A673 (cell line): Measurements from ENCODE around the gene FAM180A. TPM values are rescaled to one million over a fixed set of nuclear protein-coding genes. Genes with fewer than 3 reads are reported as not detected.

Experiments used
- BruUV-seq: library from RNA; stranded (reverse); fragments of 400-500 nt; replicated peaks from 2 replicates; lab custom pipeline; 2021; lab: Mats Ljungman, UMichigan
- CTCF ChIA-PET: fragments of 300-600 bp; sonication (Branson Sonifier 250); formaldehyde crosslinking; loops from one replicate; lab custom pipeline; 2022; ENCODE audit warnings: antibody characterized with exemption; lab: Charles Lee
- POLR2A ChIA-PET: fragments of 300-600 bp; sonication (Branson Sonifier 250); formaldehyde crosslinking; loops from one replicate; lab custom pipeline; 2022; ENCODE audit warnings: antibody characterized with exemption; ENCODE audit not compliant: low non-redundant PET; lab: Charles Lee
- DNase-seq: peaks from one replicate; pipeline ENCODE4 v3.0.0-alpha.2; 2015; ENCODE audit warnings: low spot score
- H3K27ac ChIP-seq: fragments of 200-600 bp; sonication (generic); 2 replicates; pipeline ENCODE4 v1.5.1; 2016; ENCODE audit warnings: mixed run types, low read depth, mild to moderate bottlenecking, mixed read lengths, antibody characterized with exemption, low read length; ENCODE audit not compliant: poor library complexity, severe bottlenecking
- H3K27me3 ChIP-seq: fragments of 200-600 bp; sonication (generic); replicated peaks from 2 replicates; pipeline ENCODE4 v1.6.1; 2017; ENCODE audit warnings: mixed run types, low read depth, mild to moderate bottlenecking, mixed read lengths, antibody characterized with exemption, low read length; ENCODE audit not compliant: insufficient read depth, poor library complexity
- H3K36me3 ChIP-seq: fragments of 200-600 bp; sonication (generic); 2 replicates; pipeline ENCODE4 v1.6.1; 2016; ENCODE audit warnings: mixed run types, mild to moderate bottlenecking, mixed read lengths, antibody characterized with exemption, low read length; ENCODE audit not compliant: insufficient read depth, poor library complexity, severe bottlenecking
- H3K4me1 ChIP-seq: fragments of 200-600 bp; sonication (generic); 2 replicates; pipeline ENCODE4 v1.6.1; 2017; ENCODE audit warnings: mixed run types, mild to moderate bottlenecking, mixed read lengths, antibody characterized with exemption, low read length; ENCODE audit not compliant: insufficient read depth, poor library complexity, severe bottlenecking
- H3K4me3 ChIP-seq: fragments of 200-600 bp; sonication (generic); 2 replicates; pipeline ENCODE4 v1.5.1; 2016; ENCODE audit warnings: low read depth, mixed run types, mild to moderate bottlenecking, mixed read lengths, low read length; ENCODE audit not compliant: poor library complexity, severe bottlenecking
- H3K9me3 ChIP-seq: fragments of 200-600 bp; sonication (generic); 2 replicates; pipeline ENCODE4 v1.6.1; 2016; ENCODE audit warnings: mixed run types, low read depth, mild to moderate bottlenecking, mixed read lengths, antibody characterized with exemption, low read length; ENCODE audit not compliant: poor library complexity, severe bottlenecking
- EZH2 ChIP-seq: fragments of 200-600 bp; sonication (generic); IDR thresholded peaks from 2 replicates; pipeline ENCODE4 v1.6.1; 2017; ENCODE audit warnings: borderline replicate concordance, low read depth, mild to moderate bottlenecking, mixed read lengths, antibody characterized with exemption, low read length; ENCODE audit not compliant: poor library complexity, severe bottlenecking
- intact Hi-C: fragments of 100-400 bp; cut with micrococcal nuclease; formaldehyde crosslinking; loops from one replicate; pipeline ENCODE4 v1.10.0; 2022; ENCODE audit not compliant: unreplicated experiment
- total RNA-seq: library from RNA; stranded (reverse); gene quantifications from 2 replicates; pipeline ENCODE4 v1.2.3, GENCODE V29; 2021
- TF ChIP-seq, protein P1 (sequence below): fragments of 300-800, 200-600 bp; sonication (generic); conservative IDR thresholded peaks from 2 replicates; pipeline ENCODE4 v1.5.1; 2017; ENCODE audit warnings: low read depth, mild to moderate bottlenecking, antibody characterized with exemption, low read length, moderate library complexity, mixed read lengths

FAM180A gene
- total RNA-seq, 1 experiment from 2014 or later, result not detected

DNA sequence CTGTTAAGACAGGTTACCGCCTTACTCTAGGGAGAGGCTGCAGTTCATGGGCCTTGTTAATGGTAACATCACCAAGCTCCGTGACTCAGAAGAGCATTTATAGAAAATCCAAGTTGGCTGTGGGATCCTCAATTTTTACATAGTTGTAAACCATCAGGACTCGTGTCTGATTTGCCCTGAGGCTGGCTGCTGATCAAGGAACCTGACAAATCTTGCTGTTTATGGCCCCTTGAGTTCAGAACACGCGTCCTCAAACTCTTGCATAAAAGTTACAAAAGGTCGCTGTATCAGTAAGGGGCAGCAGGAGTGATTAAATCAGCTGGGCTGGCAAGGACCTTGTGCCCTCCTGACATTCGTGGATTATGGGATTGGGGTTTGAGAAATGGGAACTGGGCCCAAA, 25.2 kb downstream of the FAM180A start:
- ChIA-PET POLR2A (no interaction called here), CTCF (no interaction called here)
- no peak for DNase-seq
- Histone ChIP-seq H3K4me1 (peaks cover 2% of the 10 kb centered on the region), H3K9me3 (no peaks in the 10 kb centered on the region), H3K36me3 (no peaks in the 10 kb centered on the region), H3K27ac (no peak overlapping the region), H3K27me3 (peaks cover 94% of the 10 kb centered on the region), H3K4me3 (no peak overlapping the region)
- intact Hi-C loops, result no loop called here
- no TSS peak for BruUV-seq
- TF ChIP-seq, protein P1, sequence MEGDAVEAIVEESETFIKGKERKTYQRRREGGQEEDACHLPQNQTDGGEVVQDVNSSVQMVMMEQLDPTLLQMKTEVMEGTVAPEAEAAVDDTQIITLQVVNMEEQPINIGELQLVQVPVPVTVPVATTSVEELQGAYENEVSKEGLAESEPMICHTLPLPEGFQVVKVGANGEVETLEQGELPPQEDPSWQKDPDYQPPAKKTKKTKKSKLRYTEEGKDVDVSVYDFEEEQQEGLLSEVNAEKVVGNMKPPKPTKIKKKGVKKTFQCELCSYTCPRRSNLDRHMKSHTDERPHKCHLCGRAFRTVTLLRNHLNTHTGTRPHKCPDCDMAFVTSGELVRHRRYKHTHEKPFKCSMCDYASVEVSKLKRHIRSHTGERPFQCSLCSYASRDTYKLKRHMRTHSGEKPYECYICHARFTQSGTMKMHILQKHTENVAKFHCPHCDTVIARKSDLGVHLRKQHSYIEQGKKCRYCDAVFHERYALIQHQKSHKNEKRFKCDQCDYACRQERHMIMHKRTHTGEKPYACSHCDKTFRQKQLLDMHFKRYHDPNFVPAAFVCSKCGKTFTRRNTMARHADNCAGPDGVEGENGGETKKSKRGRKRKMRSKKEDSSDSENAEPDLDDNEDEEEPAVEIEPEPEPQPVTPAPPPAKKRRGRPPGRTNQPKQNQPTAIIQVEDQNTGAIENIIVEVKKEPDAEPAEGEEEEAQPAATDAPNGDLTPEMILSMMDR, result no peak
- no peak for TF ChIP-seq EZH2

DNA sequence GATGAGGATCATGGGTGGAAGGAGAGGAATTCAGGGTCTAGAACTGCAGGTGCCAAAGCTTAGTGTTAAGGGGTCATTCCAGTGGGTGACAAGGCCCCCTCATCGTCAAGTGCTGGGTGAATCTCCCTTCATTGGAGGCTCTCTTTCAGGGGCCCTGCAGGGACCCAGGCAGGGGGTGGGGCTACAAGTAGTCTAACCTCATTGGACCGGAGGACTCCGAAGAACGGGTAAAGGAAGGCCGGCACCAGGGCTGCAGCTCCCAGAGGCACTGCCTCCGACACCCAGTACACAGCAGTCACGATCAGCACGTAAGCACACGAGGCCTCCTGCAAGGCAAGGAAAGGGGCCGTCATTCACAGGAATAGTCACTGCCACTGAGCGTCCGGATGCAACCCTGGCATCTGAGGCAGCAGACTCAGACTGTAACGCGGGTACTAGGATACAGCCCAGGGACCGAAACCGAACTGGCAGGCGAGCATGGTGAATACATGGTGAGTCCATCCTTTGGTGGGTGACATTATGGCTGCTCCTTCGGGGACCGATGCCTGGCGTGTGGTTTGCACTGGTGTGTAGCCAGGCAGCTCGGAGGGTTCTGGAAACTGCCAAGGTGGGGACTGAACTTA, 27.3 kb downstream of the FAM180A start:
- BruUV-seq, result no TSS peak
- TF ChIP-seq, protein P1, result no peak
- TF ChIP-seq EZH2, result no peak
- ChIA-PET CTCF (no interaction called here), POLR2A (no interaction called here)
- no peak overlapping the region for H3K4me3 ChIP-seq
- no peaks in the 10 kb centered on the region for H3K36me3 ChIP-seq
- H3K27ac ChIP-seq, result no peak overlapping the region
- DNase-seq, result no peak
- H3K9me3 ChIP-seq, result no peaks in the 10 kb centered on the region
- peaks cover 93% of the 10 kb centered on the region for H3K27me3 ChIP-seq
- H3K4me1 ChIP-seq, result peaks cover 10% of the 10 kb centered on the region
- intact Hi-C loops, result no loop called here

DNA sequence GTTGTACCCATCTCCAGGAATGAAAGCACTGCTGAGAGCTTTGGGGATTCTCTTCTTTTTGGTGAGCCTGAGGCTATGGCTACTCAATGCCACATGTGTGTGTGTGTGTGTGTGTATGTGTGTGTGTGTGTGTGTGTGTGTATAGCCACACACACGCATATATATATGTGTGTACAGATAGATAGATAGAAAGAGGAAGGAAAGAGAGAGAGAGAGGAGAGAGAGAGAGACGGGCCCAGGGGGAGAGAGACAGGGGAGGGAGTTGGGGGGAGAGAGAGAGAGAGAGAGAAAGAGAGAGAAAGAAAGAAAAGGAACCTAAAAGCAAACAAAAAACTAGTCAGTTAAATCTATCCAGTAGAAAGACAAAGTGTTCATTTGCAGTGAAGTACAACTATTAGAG, 28.9 kb downstream of the FAM180A start:
- CTCF ChIA-PET, result no interaction called here
- Histone ChIP-seq H3K27me3 (peaks cover 82% of the 10 kb centered on the region), H3K4me1 (peaks cover 10% of the 10 kb centered on the region), H3K36me3 (no peaks in the 10 kb centered on the region), H3K4me3 (no peak overlapping the region), H3K27ac (no peak overlapping the region), H3K9me3 (no peaks in the 10 kb centered on the region)
- POLR2A ChIA-PET, result no interaction called here
- DNase-seq, result no peak
- TF ChIP-seq EZH2, result no peak
- TF ChIP-seq, protein P1, result no peak
- no TSS peak for BruUV-seq
- intact Hi-C loops, result no loop called here
